Measurements from ENCODE around the gene CCNB1IP1. TPM values are rescaled to one million over a fixed set of nuclear protein-coding genes. Genes with fewer than 3 reads are reported as not detected.

The CCNB1IP1 gene
- total and polyA plus RNA-seq, 7 experiments from 2014 or later = 14.8 to 29.8 (median 26.4) TPM

- peaks cover 0 to 4% of the 10 kb centered on the region in 2 donors for H3K4me1 ChIP-seq (ENCODE audit: control insufficient read depth in 2 of 2, insufficient read depth in 2 of 2, low read length in 2 of 2)
- H3K27ac Mint-ChIP-seq = peak overlapping the region in 1 of 9 donors; percentile 45
- H3K9me3 ChIP-seq (ENCODE audit: control insufficient read depth in 2 of 3, low read length in 3 of 3) = no peaks in the 10 kb centered on the region
- no peaks in the 10 kb centered on the region for H3K9me3 Mint-ChIP-seq
- no peak overlapping the region for H3K27ac ChIP-seq (ENCODE audit: low read depth, low read length)
- ATAC-seq = no peak
- intact Hi-C loops (cut with micrococcal nuclease) = loop anchor here in 1 of 2 donors (5.0 kb wide), 2 partner anchors 528 to 643 kb away; no protein-coding TSS in a partner anchor
- H3K36me3 ChIP-seq (ENCODE audit: control insufficient read depth in 2 of 3, insufficient read depth in 3 of 3, low read length in 3 of 3) = peaks cover 0 to 14% (median 0%) of the 10 kb centered on the region in 3 experiments
- no peak overlapping the region for H3K4me3 Mint-ChIP-seq
- peaks cover 19 to 50% (median 41%) of the 10 kb centered on the region in 7 donors for H3K4me1 Mint-ChIP-seq
- H3K36me3 Mint-ChIP-seq = peaks cover 0 to 9% (median 0%) of the 10 kb centered on the region in 5 donors
- H3K27me3 ChIP-seq (ENCODE audit: control insufficient read depth in 2 of 2, insufficient read depth in 2 of 2, low read length in 2 of 2) = no peaks in the 10 kb centered on the region
- no peak for DNase-seq
- H3K4me3 ChIP-seq (ENCODE audit: low read length) = no peak overlapping the region
- CTCF ChIA-PET = interaction anchor here (0.6 to 6.2 kb wide), 5 partner anchors 14 to 362 kb away, joined by 3 to 104 read pairs (median 6); partner anchors contain the start of gene PARP2
- no peaks in the 10 kb centered on the region for H3K27me3 Mint-ChIP-seq
- POLR2A ChIA-PET = interaction anchor here (0.6 to 5.4 kb wide), 6 partner anchors 14 to 302 kb away, joined by 3 to 26 read pairs (median 3); partner anchors contain the start of genes APEX1, OSGEP and PARP2
Observed at GRCh38 chr14:20329355-20329754, 3.7 kb downstream of the CCNB1IP1 start.

- no peak for DNase-seq
- no peak for ATAC-seq
- H3K27ac Mint-ChIP-seq = peak overlapping the region in 4 of 9 donors; percentile 6 to 71 (median 40)
Observed at GRCh38 chr14:20328705-20329104, 4.4 kb downstream of the CCNB1IP1 start.

GRCh38 chr14:20327005-20327869 is 5.8 kb downstream of the CCNB1IP1 start:
- Mint-ChIP-seq H3K4me3 (peak overlapping the region in 5 of 10 donors; percentile 2 to 52 (median 26)), H3K9me3 (no peaks in the 10 kb centered on the region)
- intact Hi-C loops (cut with micrococcal nuclease) = loop anchor here (1.0 to 5.0 kb wide), 12 partner anchors 16 to 645 kb away; partner anchors contain the start of genes PARP2 (in 2 of the 2), OSGEP (in 1 of the 2) and TEP1 (in 1 of the 2)

More at GRCh38 chr14:20328705-20329104, 4.4 kb downstream of the CCNB1IP1 start:
- no peaks in the 10 kb centered on the region for H3K27me3 Mint-ChIP-seq
- ChIA-PET CTCF (interaction anchor here (0.6 to 6.2 kb wide), 13 partner anchors 12 to 363 kb away, joined by 3 to 104 read pairs (median 5); partner anchors contain the start of genes APEX1, OSGEP and PARP2), POLR2A (interaction anchor here (0.6 to 5.4 kb wide), 6 partner anchors 13 to 354 kb away, joined by 3 to 26 read pairs (median 4); partner anchors contain the start of gene RNASE4)
- H3K4me1 Mint-ChIP-seq = peaks cover 19 to 49% (median 41%) of the 10 kb centered on the region in 7 donors
- no peak overlapping the region for H3K4me3 Mint-ChIP-seq
- Histone ChIP-seq H3K9me3 (ENCODE audit: control insufficient read depth in 2 of 3, low read length in 3 of 3) (no peaks in the 10 kb centered on the region), H3K36me3 (ENCODE audit: control insufficient read depth in 2 of 3, insufficient read depth in 3 of 3, low read length in 3 of 3) (peaks cover 0 to 14% (median 0%) of the 10 kb centered on the region in 3 experiments), H3K4me3 (ENCODE audit: low read length) (no peak overlapping the region), H3K27ac (ENCODE audit: low read depth, low read length) (no peak overlapping the region), H3K4me1 (ENCODE audit: control insufficient read depth in 2 of 2, insufficient read depth in 2 of 2, low read length in 2 of 2) (peaks cover 0 to 4% of the 10 kb centered on the region in 2 donors), H3K27me3 (ENCODE audit: control insufficient read depth in 2 of 2, insufficient read depth in 2 of 2, low read length in 2 of 2) (no peaks in the 10 kb centered on the region)
- intact Hi-C loops (cut with micrococcal nuclease) = loop anchor here in 1 of 2 donors (5.0 kb wide), 2 partner anchors 529 to 644 kb away; no protein-coding TSS in a partner anchor
- H3K9me3 Mint-ChIP-seq = no peaks in the 10 kb centered on the region
- H3K36me3 Mint-ChIP-seq = peaks cover 0 to 12% (median 0%) of the 10 kb centered on the region in 5 donors

GRCh38 chr14:20317720-20318119 is 15.4 kb downstream of the CCNB1IP1 start:
- peaks cover 0 to 4% (median 0%) of the 10 kb centered on the region in 7 donors for H3K4me1 Mint-ChIP-seq
- H3K9me3 Mint-ChIP-seq = no peaks in the 10 kb centered on the region
- CTCF ChIA-PET = no interaction called here
- no peak for ATAC-seq
- Histone ChIP-seq H3K27me3 (ENCODE audit: control insufficient read depth in 2 of 2, insufficient read depth in 2 of 2, low read length in 2 of 2) (no peaks in the 10 kb centered on the region), H3K9me3 (ENCODE audit: control insufficient read depth in 2 of 3, low read length in 3 of 3) (no peaks in the 10 kb centered on the region), H3K27ac (ENCODE audit: low read depth, low read length) (no peak overlapping the region), H3K4me1 (ENCODE audit: control insufficient read depth in 2 of 2, insufficient read depth in 2 of 2, low read length in 2 of 2) (no peaks in the 10 kb centered on the region), H3K4me3 (ENCODE audit: low read length) (no peak overlapping the region), H3K36me3 (ENCODE audit: control insufficient read depth in 2 of 3, insufficient read depth in 3 of 3, low read length in 3 of 3) (peaks cover 0 to 23% (median 8%) of the 10 kb centered on the region in 3 experiments)
- no peak overlapping the region for H3K4me3 Mint-ChIP-seq
- intact Hi-C loops (cut with micrococcal nuclease) = no loop called here
- H3K27ac Mint-ChIP-seq = no peak overlapping the region
- H3K27me3 Mint-ChIP-seq = no peaks in the 10 kb centered on the region
- DNase-seq = no peak
- peaks cover 3 to 35% (median 15%) of the 10 kb centered on the region in 5 donors for H3K36me3 Mint-ChIP-seq
- POLR2A ChIA-PET = interaction anchor here (1.9 kb wide), 1 partner anchor 12 kb away, joined by 10 read pairs; the partner anchor contains the start of gene TTC5

More at GRCh38 chr14:20327005-20327869, 5.8 kb downstream of the CCNB1IP1 start:
- H3K4me1 Mint-ChIP-seq = peaks cover 9 to 42% (median 27%) of the 10 kb centered on the region in 7 donors
- Histone ChIP-seq H3K4me3 (ENCODE audit: low read length) (no peak overlapping the region), H3K27me3 (ENCODE audit: control insufficient read depth in 2 of 2, insufficient read depth in 2 of 2, low read length in 2 of 2) (no peaks in the 10 kb centered on the region), H3K4me1 (ENCODE audit: control insufficient read depth in 2 of 2, insufficient read depth in 2 of 2, low read length in 2 of 2) (peaks cover 0 to 4% of the 10 kb centered on the region in 2 donors), H3K27ac (ENCODE audit: low read depth, low read length) (no peak overlapping the region), H3K36me3 (ENCODE audit: control insufficient read depth in 2 of 3, insufficient read depth in 3 of 3, low read length in 3 of 3) (peaks cover 0 to 14% (median 0%) of the 10 kb centered on the region in 3 experiments), H3K9me3 (ENCODE audit: control insufficient read depth in 2 of 3, low read length in 3 of 3) (no peaks in the 10 kb centered on the region)
- ChIA-PET CTCF (interaction anchor here (0.5 to 6.2 kb wide), 28 partner anchors 14 to 549 kb away, joined by 3 to 104 read pairs (median 4); partner anchors contain the start of genes APEX1, OSGEP and PARP2), POLR2A (interaction anchor here (0.6 to 2.4 kb wide), 6 partner anchors 16 to 356 kb away, joined by 3 to 17 read pairs (median 6); partner anchors contain the start of genes PARP2 and RNASE4)
- no peaks in the 10 kb centered on the region for H3K27me3 Mint-ChIP-seq
- peaks cover 0 to 12% (median 0%) of the 10 kb centered on the region in 5 donors for H3K36me3 Mint-ChIP-seq
- H3K27ac Mint-ChIP-seq = peak overlapping the region; percentile 35 to 93 (median 66)
- ATAC-seq (peak; percentile 81), DNase-seq (peak in 7 of 9 donors; percentile 44 to 74 (median 66))

- no peaks in the 10 kb centered on the region for H3K27me3 Mint-ChIP-seq
- peaks cover 0 to 5% (median 0%) of the 10 kb centered on the region in 7 donors for H3K4me1 Mint-ChIP-seq
- H3K4me3 ChIP-seq (ENCODE audit: low read length) = no peak overlapping the region
- H3K4me3 Mint-ChIP-seq = no peak overlapping the region
- ATAC-seq (no peak), DNase-seq (no peak)
- ChIA-PET POLR2A (no interaction called here), CTCF (no interaction called here)
- intact Hi-C loops (cut with micrococcal nuclease) = no loop called here
- H3K4me1 ChIP-seq (ENCODE audit: control insufficient read depth in 2 of 2, insufficient read depth in 2 of 2, low read length in 2 of 2) = no peaks in the 10 kb centered on the region
- peaks cover 0 to 20% (median 8%) of the 10 kb centered on the region in 3 experiments for H3K36me3 ChIP-seq (ENCODE audit: control insufficient read depth in 2 of 3, insufficient read depth in 3 of 3, low read length in 3 of 3)
- no peaks in the 10 kb centered on the region for H3K27me3 ChIP-seq (ENCODE audit: control insufficient read depth in 2 of 2, insufficient read depth in 2 of 2, low read length in 2 of 2)
- H3K27ac ChIP-seq (ENCODE audit: low read depth, low read length) = no peak overlapping the region
- H3K9me3 Mint-ChIP-seq = no peaks in the 10 kb centered on the region
- H3K36me3 Mint-ChIP-seq = peaks cover 3 to 34% (median 15%) of the 10 kb centered on the region in 5 donors
- no peaks in the 10 kb centered on the region for H3K9me3 ChIP-seq (ENCODE audit: control insufficient read depth in 2 of 3, low read length in 3 of 3)
- peak overlapping the region in 1 of 9 donors; percentile 7 for H3K27ac Mint-ChIP-seq
Observed at GRCh38 chr14:20314026-20314425, 19.1 kb downstream of the CCNB1IP1 start.

- H3K27me3 ChIP-seq (ENCODE audit: control insufficient read depth in 2 of 2, insufficient read depth in 2 of 2, low read length in 2 of 2) = no peaks in the 10 kb centered on the region
- H3K27me3 Mint-ChIP-seq = no peaks in the 10 kb centered on the region
- no peaks in the 10 kb centered on the region for H3K9me3 ChIP-seq (ENCODE audit: control insufficient read depth in 2 of 3, low read length in 3 of 3)
- ChIA-PET CTCF (interaction anchor here (1.0 kb wide), 1 partner anchor 303 kb away, joined by 4 read pairs; no protein-coding TSS in a partner anchor), POLR2A (interaction anchor here (2.7 kb wide), 1 partner anchor 12 kb away, joined by 10 read pairs; no protein-coding TSS in a partner anchor)
- H3K4me1 Mint-ChIP-seq = peaks cover 22 to 41% (median 35%) of the 10 kb centered on the region in 7 donors
- peaks cover 0 to 13% (median 13%) of the 10 kb centered on the region in 5 donors for H3K36me3 Mint-ChIP-seq
- H3K27ac ChIP-seq (ENCODE audit: low read depth, low read length) = no peak overlapping the region
- peaks cover 0 to 4% (median 0%) of the 10 kb centered on the region in 11 donors for H3K9me3 Mint-ChIP-seq
- H3K4me3 ChIP-seq (ENCODE audit: low read length) = peak overlapping the region; percentile 64
- H3K4me3 Mint-ChIP-seq = peak overlapping the region; percentile 88 to 99 (median 94)
- ATAC-seq (no peak), DNase-seq (peak in 1 of 9 donors; percentile 3)
- H3K27ac Mint-ChIP-seq = peak overlapping the region; percentile 78 to 95 (median 90)
- H3K4me1 ChIP-seq (ENCODE audit: control insufficient read depth in 2 of 2, insufficient read depth in 2 of 2, low read length in 2 of 2) = peaks cover 9 to 14% of the 10 kb centered on the region in 2 donors
- intact Hi-C loops (cut with micrococcal nuclease) = no loop called here
- H3K36me3 ChIP-seq (ENCODE audit: control insufficient read depth in 2 of 3, insufficient read depth in 3 of 3, low read length in 3 of 3) = peaks cover 0 to 8% (median under 1%) of the 10 kb centered on the region in 3 experiments
Observed at GRCh38 chr14:20306079-20306423, 27.0 kb downstream of the CCNB1IP1 start.
